HG03439 (cell line): Measurements from ENCODE around the gene SLC51B.
"Not testable (repeated sequence)": the region's sequence is repeated elsewhere in the genome, so short reads cannot be mapped to it uniquely, and the experiment has no call there.

Source experiments
- ATAC-seq: cut with Tn5 transposase; IDR thresholded peaks from one replicate; pipeline ENCODE4 v1.9.1; 2021; ENCODE audit warnings: mild to moderate bottlenecking, moderate library complexity; ENCODE audit not compliant: unreplicated experiment

SLC51B gene

GRCh38 chr15:65083262-65083701, 38.1 kb downstream of the SLC51B start:
- ATAC-seq: no peak

- ATAC-seq: no peak
Observed at GRCh38 chr15:65084500-65085206, 39.5 kb downstream of the SLC51B start.

DNA sequence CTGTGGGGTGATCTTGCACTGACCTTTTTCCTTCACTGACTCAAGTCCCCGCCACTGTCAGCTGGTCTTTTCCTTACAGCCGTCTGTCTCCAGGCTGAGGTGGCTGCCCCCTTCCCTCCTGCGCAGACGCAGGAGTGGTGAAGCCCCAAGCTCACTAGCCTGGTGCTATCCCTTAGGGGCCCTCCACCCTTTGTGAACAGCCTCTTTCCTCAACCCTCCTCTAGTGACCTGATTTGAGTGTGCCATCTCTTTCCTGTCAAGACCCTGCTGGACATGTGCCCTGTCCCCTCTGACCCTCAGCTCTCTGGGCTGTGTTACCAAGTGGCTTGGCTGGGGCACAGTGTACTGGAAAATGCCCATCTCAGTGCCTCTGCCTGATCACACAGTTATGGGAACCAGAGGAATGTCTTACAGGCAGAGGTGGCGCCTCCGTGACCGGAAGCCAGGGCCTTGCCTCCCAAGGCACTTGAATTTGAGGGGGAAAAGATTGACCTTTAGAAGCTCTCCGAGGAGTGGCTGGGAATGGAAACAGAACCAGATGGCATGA, 40.1 kb downstream of the SLC51B start:
- ATAC-seq: no peak

GRCh38 chr15:65085990-65086679, 40.9 kb downstream of the SLC51B start:
- no peak for ATAC-seq

DNA sequence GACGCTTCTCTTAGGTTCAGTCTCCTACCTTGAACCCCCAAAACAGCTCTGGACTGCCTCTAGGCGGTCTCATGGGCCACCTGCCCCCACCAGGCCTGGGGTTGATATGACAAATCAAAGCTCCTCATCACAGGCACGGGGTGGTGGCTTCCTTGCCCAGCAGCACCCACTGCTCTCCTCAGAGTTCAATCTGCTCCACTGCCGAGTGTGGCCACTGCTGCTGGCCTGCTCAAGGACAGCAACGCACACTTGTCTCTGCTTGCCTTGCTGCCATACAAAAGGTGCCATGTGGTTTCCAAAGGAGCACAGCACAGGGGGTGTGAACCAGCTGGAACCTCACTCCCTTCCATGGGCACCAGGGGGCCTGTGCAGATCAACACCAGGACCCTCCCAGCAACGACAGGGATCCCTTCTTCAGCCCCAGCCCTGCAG, 41.5 kb downstream of the SLC51B start:
- no peak for ATAC-seq

DNA sequence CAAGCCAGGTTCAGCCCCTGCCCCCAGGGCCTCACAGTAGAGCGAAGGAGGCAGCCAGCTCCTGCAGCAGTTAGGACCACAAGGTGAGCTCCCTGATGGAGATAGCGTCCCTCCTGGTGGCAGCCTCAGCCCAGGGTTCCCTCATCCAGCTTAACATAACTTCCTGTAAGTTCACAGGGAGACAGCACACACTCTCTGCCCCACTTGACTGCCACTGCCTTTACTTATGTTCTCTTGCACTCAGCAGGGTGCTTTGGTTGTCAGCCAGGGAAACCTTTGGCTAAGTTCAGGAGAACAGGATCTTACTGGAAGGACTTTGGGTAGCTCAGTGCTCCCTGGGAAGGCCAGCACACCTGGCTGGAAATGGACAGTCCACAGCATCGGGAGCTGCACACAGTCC, 42.2 kb downstream of the SLC51B start:
- no peak for ATAC-seq

DNA sequence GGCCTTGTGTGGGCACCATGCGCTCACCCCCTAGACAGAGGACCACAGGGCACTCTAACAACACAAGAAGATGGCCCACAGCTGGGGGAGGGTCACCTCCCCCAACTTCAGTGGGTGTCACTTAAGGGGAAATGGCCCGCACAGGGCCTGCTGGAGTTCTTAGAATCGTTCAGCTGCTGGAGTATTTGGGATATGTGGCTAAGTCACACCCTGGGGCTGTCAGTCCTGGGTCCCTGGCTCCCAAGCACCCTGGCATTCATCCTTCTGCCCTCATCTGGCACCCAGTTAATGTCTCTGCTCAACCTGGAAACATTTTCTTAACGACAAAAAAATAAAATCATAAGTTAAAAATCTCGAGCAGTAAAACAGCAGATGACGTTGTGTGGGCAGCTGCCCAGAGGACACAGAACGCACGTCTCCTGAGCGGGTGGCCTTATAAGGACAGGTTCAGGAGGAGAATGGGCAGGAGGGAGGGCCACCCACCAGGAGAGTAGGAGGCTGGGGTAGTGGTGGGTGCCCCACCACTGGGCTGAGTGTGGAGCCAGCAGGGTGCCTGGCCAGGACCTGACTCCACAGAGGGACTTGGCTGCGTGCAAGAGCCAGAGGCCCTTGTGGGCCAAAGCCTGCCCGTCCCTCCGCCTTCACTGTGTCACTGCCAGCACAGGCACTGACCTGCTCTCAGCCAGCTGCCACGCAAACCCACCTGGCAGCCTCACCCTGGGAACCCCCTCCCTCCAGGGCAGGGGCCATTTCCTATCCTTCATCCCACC, 42.9 kb downstream of the SLC51B start:
- ATAC-seq: no peak

DNA sequence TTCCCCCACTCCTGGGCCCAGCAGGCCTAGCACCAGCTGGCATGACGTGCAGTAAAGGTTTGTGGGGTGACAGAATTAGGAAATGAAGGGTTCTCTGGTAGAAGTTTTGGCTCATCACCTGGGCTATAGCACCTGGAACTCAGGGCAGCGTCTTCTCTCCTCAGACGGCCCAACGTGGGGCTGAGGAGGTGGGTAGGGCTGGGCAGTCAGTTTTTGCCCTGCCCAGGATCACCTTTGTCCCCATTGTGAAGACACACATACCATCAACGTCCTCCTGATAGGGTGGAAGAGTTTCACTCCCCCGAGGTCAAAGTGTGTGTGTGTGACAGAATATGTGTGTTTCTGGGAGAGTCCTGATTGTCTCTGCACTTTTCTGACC, 43.4 kb downstream of the SLC51B start:
- no peak for ATAC-seq

GRCh38 chr15:65089206-65089824, 44.1 kb downstream of the SLC51B start:
- ATAC-seq: no peak

DNA sequence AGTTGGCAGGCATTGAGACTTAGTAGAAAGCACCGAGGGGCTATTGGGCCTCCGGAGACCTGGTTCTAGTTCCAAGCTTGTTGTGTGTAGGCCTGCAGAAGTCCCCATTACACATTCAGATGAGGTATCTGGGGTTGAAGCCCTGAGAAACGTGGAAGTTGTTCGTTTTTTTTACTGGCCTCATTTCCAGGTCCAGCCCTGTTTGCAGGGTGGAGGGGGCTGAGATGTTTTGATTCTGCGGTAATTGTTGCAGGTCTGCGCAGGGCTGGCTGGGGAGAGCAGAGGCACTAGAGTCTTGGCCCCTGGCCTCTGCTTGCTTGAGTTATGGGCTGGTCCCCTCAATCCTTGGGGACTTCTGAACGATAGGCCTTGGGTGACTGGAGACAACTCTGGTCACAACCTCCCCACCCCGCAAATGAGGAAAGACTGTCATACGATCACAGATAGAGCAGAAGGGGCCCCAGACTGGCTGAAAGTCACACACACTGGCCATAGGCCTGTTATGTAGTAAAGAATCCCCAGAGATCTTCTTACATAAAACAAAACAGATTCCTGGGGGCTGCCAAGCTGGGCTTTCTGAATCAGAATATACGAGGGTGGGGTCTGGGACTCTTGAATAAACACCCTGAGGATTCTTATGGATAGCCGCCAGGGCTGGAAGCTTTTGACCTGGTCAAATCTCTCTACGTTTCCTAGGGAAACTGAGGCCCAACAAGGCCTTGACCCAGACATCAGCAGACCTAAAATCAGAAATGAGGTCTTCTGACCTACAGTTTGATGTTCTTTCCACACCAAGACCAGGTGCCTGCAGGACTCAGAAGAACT, 47.0 kb downstream of the SLC51B start:
- ATAC-seq: no peak

DNA sequence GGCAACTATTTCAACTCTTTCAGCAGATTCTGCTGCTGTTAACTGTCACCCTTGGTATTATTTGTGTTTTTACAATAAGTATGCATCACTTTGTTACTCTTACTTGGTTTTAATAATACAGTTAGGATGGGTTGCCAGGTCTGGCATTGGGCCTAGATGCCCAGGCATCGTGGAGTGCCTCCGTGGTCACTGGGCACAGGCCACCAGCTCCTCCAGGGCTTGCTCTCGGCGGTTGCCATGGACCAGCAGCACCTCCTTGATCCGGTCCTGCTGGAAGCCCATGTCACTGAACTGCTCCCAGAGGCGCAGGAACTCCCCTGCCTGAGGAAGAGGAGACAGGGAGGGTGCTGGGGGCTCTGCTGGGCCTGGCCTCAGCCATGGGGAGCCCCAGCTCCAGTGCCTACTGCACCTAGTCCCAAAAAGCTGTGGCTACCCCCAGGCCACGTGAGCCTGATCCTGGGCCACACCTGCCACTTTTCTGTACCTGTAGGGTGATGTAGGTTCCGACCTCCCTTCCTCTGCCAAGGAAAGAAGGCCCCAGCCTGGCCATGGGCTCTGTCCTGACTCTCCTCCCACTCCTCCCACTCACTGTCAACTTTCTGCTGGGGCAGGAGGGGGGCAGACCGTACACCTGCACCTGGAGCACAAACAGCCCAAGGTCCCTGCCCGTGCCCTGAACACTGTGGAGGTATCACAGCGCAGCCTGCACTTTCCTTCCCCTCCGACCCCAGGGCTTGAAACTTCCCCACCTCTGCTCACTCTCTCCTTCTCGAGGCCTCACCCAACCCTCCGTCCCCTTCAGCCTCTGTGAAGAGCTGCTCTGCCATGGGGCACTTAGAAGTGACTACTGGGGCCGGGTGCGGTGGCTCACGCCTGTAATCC, 48.0 kb downstream of the SLC51B start:
- no peak for ATAC-seq

DNA sequence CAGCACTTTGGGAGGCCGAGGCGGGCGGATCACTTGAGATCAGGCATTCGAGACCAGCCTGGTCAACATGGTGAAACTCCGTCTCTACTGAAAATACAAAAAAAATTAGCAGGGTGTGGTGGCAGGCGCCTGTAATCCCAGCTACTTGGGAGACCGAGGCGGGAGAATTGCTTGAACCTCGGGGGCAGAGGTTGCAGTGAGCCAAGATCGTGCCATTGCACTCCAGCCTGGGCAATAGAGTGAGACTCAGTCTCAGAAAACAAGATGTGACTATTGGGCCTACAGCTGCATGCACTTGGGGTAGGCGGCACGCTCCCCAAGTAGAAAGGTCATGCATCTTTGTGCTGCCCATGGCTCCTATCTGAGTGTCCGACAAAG, 48.6 kb downstream of the SLC51B start:
- ATAC-seq: not testable (repeated sequence)

GRCh38 chr15:65094294-65094995, 49.3 kb downstream of the SLC51B start:
- no peak for ATAC-seq

DNA sequence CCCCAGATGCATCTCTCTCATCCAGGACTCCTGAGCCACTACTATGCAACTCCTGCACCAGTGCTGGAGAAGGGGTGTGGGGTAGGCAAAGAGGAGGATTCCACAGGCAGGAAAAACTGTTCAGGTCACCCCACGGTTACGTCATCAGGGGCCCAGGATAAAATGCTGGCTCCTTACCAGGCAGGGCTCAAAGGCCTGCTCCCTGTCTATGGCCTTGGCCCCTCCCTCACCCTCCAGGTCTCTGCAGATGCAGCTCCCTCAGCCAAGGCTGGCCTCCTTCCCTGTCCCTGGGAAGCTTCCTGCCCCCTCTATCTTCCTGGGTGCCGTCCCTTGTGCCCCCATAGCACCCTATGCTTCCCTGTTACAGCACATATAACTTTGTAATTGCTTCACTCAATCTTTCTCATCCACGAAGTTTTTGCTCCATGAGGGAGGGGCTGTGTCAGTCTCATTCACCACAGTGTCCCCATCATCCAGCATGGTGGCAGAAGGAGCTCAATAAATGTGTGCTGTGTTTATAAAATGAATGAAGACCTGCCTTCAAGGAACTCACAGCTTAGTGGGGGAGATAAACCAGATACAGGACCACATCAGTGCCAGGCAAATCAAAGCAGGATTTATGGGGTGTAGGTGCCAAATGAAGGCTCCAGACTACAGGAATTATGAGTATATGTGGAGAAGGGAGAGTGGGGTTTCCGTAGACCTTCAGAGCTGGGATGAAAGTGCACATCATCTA, 50.0 kb downstream of the SLC51B start:
- no peak for ATAC-seq

- no peak for ATAC-seq
Observed at GRCh38 chr15:65095747-65096104, 50.5 kb downstream of the SLC51B start.

DNA sequence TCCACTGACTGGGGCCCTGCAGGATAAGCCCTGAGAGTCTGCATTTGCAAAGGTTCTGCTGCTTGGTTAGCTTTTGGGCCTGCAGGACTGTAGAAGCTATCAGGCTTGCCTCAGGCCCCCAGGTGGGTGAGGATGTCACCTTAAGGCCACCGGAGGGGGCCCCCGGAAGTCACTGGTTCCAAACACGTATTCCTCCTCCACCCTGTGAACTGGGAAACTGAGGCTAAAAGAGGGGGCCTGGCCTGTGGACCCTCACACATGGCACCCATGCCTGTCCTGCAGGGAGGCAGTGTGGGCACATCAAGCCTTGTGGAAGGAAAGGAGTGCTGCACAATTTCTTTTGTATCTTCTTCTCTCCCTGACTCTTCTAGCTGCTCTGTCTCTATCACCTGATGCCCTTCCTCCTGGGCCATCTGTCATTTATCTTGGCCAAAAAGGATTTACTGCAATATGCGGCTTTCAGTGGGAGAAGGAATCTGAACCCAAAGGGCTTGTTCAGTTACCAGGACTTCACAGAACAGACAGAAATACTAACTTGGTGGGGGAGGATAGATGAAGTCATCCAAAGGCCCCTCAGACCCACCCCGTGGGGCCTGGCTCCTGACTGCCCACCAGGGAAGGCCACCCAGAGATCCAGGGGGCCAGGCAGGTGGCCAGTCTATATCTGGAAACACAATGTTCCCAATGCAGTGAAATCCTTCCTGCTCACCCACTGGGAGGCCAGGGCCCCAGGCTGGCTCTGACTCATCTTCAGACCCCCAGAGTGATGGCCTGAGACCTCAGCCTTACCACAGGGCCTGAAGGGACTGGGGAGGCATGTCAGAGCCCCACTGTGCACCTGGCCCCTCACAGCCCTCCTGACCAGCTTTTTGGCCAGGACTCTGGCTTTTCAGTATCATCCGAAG, 51.5 kb downstream of the SLC51B start:
- no peak for ATAC-seq

- ATAC-seq: no peak
Observed at GRCh38 chr15:65097651-65098263, 52.6 kb downstream of the SLC51B start.
